Measurements from ENCODE around the gene CDK17.

GRCh38 chr12:96255077-96255476 lies 145.2 kb downstream of the CDK17 start:
- TF ChIP-seq CTCF (conservative IDR thresholded peaks at IDR 0.05; ENCODE audit: low read length) = no peak
- no peak for TF ChIP-seq EZH2phosphoT487 (IDR thresholded peaks at IDR 0.05; ENCODE audit: borderline replicate concordance)
